Measurements from ENCODE around the gene ADK. TPM values are rescaled to one million over a fixed set of nuclear protein-coding genes. Genes with fewer than 3 reads are reported as not detected.

Gene ADK
- total and polyA plus RNA-seq, 2 experiments from 2014 or later: 46.7 to 53.7 TPM

- no peaks in the 10 kb centered on the region for H3K4me1 ChIP-seq (ENCODE audit: insufficient read depth)
- H3K36me3 ChIP-seq (replicated peaks; ENCODE audit: insufficient read depth, low read depth): no peaks in the 10 kb centered on the region
- TF ChIP-seq CTCF (IDR thresholded peaks at IDR 0.05; ENCODE audit: poor library complexity): no peak
- no peak for TF ChIP-seq EZH2 (IDR thresholded peaks at IDR 0.05; ENCODE audit: borderline replicate concordance)
- no peak for TF ChIP-seq EZH2phosphoT487 (IDR thresholded peaks at IDR 0.05; ENCODE audit: low read depth, severe bottlenecking, unreplicated experiment)
- H3K79me2 ChIP-seq: peaks cover 26% of the 10 kb centered on the region
- no peaks in the 10 kb centered on the region for H3K9me2 ChIP-seq (replicated peaks; ENCODE audit: insufficient read depth)
- H3K27me3 ChIP-seq: no peaks in the 10 kb centered on the region
- H4K20me1 ChIP-seq (ENCODE audit: insufficient read depth, poor library complexity, severe bottlenecking): no peaks in the 10 kb centered on the region
- no peaks in the 10 kb centered on the region for H3K9me3 ChIP-seq (ENCODE audit: low read depth)
- H3K4me2 ChIP-seq: no peak overlapping the region
- no peak overlapping the region for H3K4me3 ChIP-seq
- no peak for DNase-seq (ENCODE audit: low spot score)
- H2AFZ ChIP-seq: no peak overlapping the region
- no peak overlapping the region for H3K27ac ChIP-seq
These were observed 125.4 kb downstream of the ADK start for GRCh38 chr10:74276416-74276815.

GRCh38 chr10:74282151-74282847 is 131.3 kb downstream of the ADK start:
- 69% methylated on average over 4 of the region's 4 CpGs for WGBS (ENCODE audit: low lambda C conversion rate, missing lambda C conversion rate)
- Histone ChIP-seq H3K27me3 (no peaks in the 10 kb centered on the region), H3K9me3 (ENCODE audit: low read depth) (peaks cover 7% of the 10 kb centered on the region), H3K27ac (peak overlapping the region; percentile 2), H4K20me1 (ENCODE audit: insufficient read depth, poor library complexity, severe bottlenecking) (no peaks in the 10 kb centered on the region), H3K36me3 (replicated peaks; ENCODE audit: insufficient read depth, low read depth) (no peaks in the 10 kb centered on the region), H3K4me1 (ENCODE audit: insufficient read depth) (no peaks in the 10 kb centered on the region), H3K4me2 (no peak overlapping the region), H3K4me3 (no peak overlapping the region), H3K9me2 (replicated peaks; ENCODE audit: insufficient read depth) (no peaks in the 10 kb centered on the region), H3K79me2 (peaks cover 40% of the 10 kb centered on the region), H2AFZ (no peak overlapping the region)
- TF ChIP-seq CTCF (IDR thresholded peaks at IDR 0.05; ENCODE audit: poor library complexity) (no peak), EZH2 (IDR thresholded peaks at IDR 0.05; ENCODE audit: borderline replicate concordance) (no peak), EZH2phosphoT487 (IDR thresholded peaks at IDR 0.05; ENCODE audit: low read depth, severe bottlenecking, unreplicated experiment) (no peak)
- DNase-seq (ENCODE audit: low spot score): no peak

GRCh38 chr10:74282848-74283210 is 131.8 kb downstream of the ADK start:
- Histone ChIP-seq H2AFZ (no peak overlapping the region), H3K79me2 (peaks cover 36% of the 10 kb centered on the region), H3K4me1 (ENCODE audit: insufficient read depth) (no peaks in the 10 kb centered on the region), H3K9me2 (replicated peaks; ENCODE audit: insufficient read depth) (no peaks in the 10 kb centered on the region), H3K4me2 (no peak overlapping the region), H3K36me3 (replicated peaks; ENCODE audit: insufficient read depth, low read depth) (no peaks in the 10 kb centered on the region), H3K9me3 (ENCODE audit: low read depth) (peaks cover 7% of the 10 kb centered on the region), H3K27me3 (no peaks in the 10 kb centered on the region), H4K20me1 (ENCODE audit: insufficient read depth, poor library complexity, severe bottlenecking) (no peaks in the 10 kb centered on the region), H3K4me3 (no peak overlapping the region), H3K27ac (peak overlapping the region; percentile 2)
- WGBS (ENCODE audit: low lambda C conversion rate, missing lambda C conversion rate): 55% methylated on average over 2 of the region's 2 CpGs
- TF ChIP-seq CTCF (IDR thresholded peaks at IDR 0.05; ENCODE audit: poor library complexity): no peak
- no peak for DNase-seq (ENCODE audit: low spot score)

GRCh38 chr10:74289188-74289587 is 138.2 kb downstream of the ADK start:
- H3K9me3 ChIP-seq (ENCODE audit: low read depth): peaks cover 7% of the 10 kb centered on the region
- no peak for TF ChIP-seq EZH2phosphoT487 (IDR thresholded peaks at IDR 0.05; ENCODE audit: low read depth, severe bottlenecking, unreplicated experiment)
- TF ChIP-seq CTCF (IDR thresholded peaks at IDR 0.05; ENCODE audit: poor library complexity): no peak
- no peak for TF ChIP-seq EZH2 (IDR thresholded peaks at IDR 0.05; ENCODE audit: borderline replicate concordance)
- H3K4me3 ChIP-seq: no peak overlapping the region
- H3K9me2 ChIP-seq (replicated peaks; ENCODE audit: insufficient read depth): no peaks in the 10 kb centered on the region
- H3K27ac ChIP-seq: no peak overlapping the region
- no peaks in the 10 kb centered on the region for H4K20me1 ChIP-seq (ENCODE audit: insufficient read depth, poor library complexity, severe bottlenecking)
- no peak overlapping the region for H2AFZ ChIP-seq
- H3K36me3 ChIP-seq (replicated peaks; ENCODE audit: insufficient read depth, low read depth): no peaks in the 10 kb centered on the region
- H3K27me3 ChIP-seq: no peaks in the 10 kb centered on the region
- 74% methylated on average over 3 of the region's 3 CpGs for WGBS (ENCODE audit: low lambda C conversion rate, missing lambda C conversion rate)
- peaks cover 20% of the 10 kb centered on the region for H3K79me2 ChIP-seq
- no peak overlapping the region for H3K4me2 ChIP-seq
- H3K4me1 ChIP-seq (ENCODE audit: insufficient read depth): peaks cover 17% of the 10 kb centered on the region
- no peak for DNase-seq (ENCODE audit: low spot score)
